ENCODE measurements around the gene TRPV4. TPM values are rescaled to one million over a fixed set of nuclear protein-coding genes. Genes with fewer than 3 reads are reported as not detected.
"Not testable (repeated sequence)": the region's sequence is repeated elsewhere in the genome, so short reads cannot be mapped to it uniquely, and the experiment has no call there.

The TRPV4 gene
- total RNA-seq, 1 experiment from 2014 or later, result 0.09 TPM

- CTCF ChIA-PET, result interaction anchor here (1.5 to 4.4 kb wide), 2 partner anchors 12 to 36 kb away, joined by 3 to 37 read pairs; no protein-coding TSS in a partner anchor
Observed at GRCh38 chr12:109864916-109865315, 31.7 kb upstream of the TRPV4 start.

GRCh38 chr12:109863847-109864712, 30.9 kb upstream of the TRPV4 start:
- Mint-ChIP-seq H3K4me3 (ENCODE audit: unreplicated experiment) (no peak overlapping the region), H3K27ac (ENCODE audit: low read depth, unreplicated experiment) (no peak overlapping the region), H3K9me3 (ENCODE audit: unreplicated experiment) (no peaks in the 10 kb centered on the region), H3K36me3 (ENCODE audit: insufficient read depth, unreplicated experiment) (no peaks in the 10 kb centered on the region), H3K4me1 (ENCODE audit: insufficient read depth, unreplicated experiment) (peaks cover 5% of the 10 kb centered on the region), H3K27me3 (ENCODE audit: insufficient read depth, unreplicated experiment) (no peaks in the 10 kb centered on the region)
- ChIA-PET POLR2A (interaction anchor here (0.6 kb wide), 1 partner anchor 137 kb away, joined by 3 read pairs; no protein-coding TSS in a partner anchor), CTCF (interaction anchor here (0.7 to 4.4 kb wide), 5 partner anchors 11 to 345 kb away, joined by 3 to 37 read pairs (median 3); no protein-coding TSS in a partner anchor)
- intact Hi-C loops (cut with micrococcal nuclease), result no loop called here
- no peak for TF ChIP-seq CTCF (IDR thresholded peaks at IDR 0.05; ENCODE audit: unreplicated experiment)
- peak; percentile 35 for DNase-seq (ENCODE audit: unreplicated experiment)
- BruUV-seq (replicated peaks), result no TSS peak

More at GRCh38 chr12:109864916-109865315, 31.7 kb upstream of the TRPV4 start:
- H3K27me3 Mint-ChIP-seq (ENCODE audit: insufficient read depth, unreplicated experiment), result no peaks in the 10 kb centered on the region
- POLR2A ChIA-PET, result no interaction called here
- H3K27ac Mint-ChIP-seq (ENCODE audit: low read depth, unreplicated experiment), result peak overlapping the region; percentile 2
- H3K4me3 Mint-ChIP-seq (ENCODE audit: unreplicated experiment), result no peak overlapping the region
- DNase-seq (ENCODE audit: unreplicated experiment), result no peak
- intact Hi-C loops (cut with micrococcal nuclease), result no loop called here
- no peaks in the 10 kb centered on the region for H3K9me3 Mint-ChIP-seq (ENCODE audit: unreplicated experiment)
- no peak for TF ChIP-seq CTCF (IDR thresholded peaks at IDR 0.05; ENCODE audit: unreplicated experiment)
- BruUV-seq (replicated peaks), result no TSS peak
- H3K36me3 Mint-ChIP-seq (ENCODE audit: insufficient read depth, unreplicated experiment), result no peaks in the 10 kb centered on the region
- H3K4me1 Mint-ChIP-seq (ENCODE audit: insufficient read depth, unreplicated experiment), result peaks cover 5% of the 10 kb centered on the region

- POLR2A ChIA-PET, result interaction anchor here (0.6 kb wide), 1 partner anchor 1106 kb away, joined by 4 read pairs; no protein-coding TSS in a partner anchor
- BruUV-seq (replicated peaks); H3K4me1 Mint-ChIP-seq (ENCODE audit: insufficient read depth, unreplicated experiment); H3K9me3 Mint-ChIP-seq (ENCODE audit: unreplicated experiment); H3K4me3 Mint-ChIP-seq (ENCODE audit: unreplicated experiment); H3K27ac Mint-ChIP-seq (ENCODE audit: low read depth, unreplicated experiment); DNase-seq (ENCODE audit: unreplicated experiment); H3K36me3 Mint-ChIP-seq (ENCODE audit: insufficient read depth, unreplicated experiment); H3K27me3 Mint-ChIP-seq (ENCODE audit: insufficient read depth, unreplicated experiment); intact Hi-C loops (cut with micrococcal nuclease): not testable (repeated sequence)
- CTCF ChIA-PET, result interaction anchor here (1.3 to 4.4 kb wide), 2 partner anchors 10 to 59 kb away, joined by 3 to 37 read pairs; no protein-coding TSS in a partner anchor
Observed at GRCh38 chr12:109862491-109862890, 29.3 kb upstream of the TRPV4 start.

- no peak overlapping the region for H3K4me3 Mint-ChIP-seq (ENCODE audit: unreplicated experiment)
- intact Hi-C loops (cut with micrococcal nuclease), result no loop called here
- BruUV-seq (replicated peaks), result no TSS peak
- H3K36me3 Mint-ChIP-seq (ENCODE audit: insufficient read depth, unreplicated experiment), result peaks cover 8% of the 10 kb centered on the region
- H3K27me3 Mint-ChIP-seq (ENCODE audit: insufficient read depth, unreplicated experiment), result no peaks in the 10 kb centered on the region
- POLR2A ChIA-PET, result no interaction called here
- TF ChIP-seq CTCF (IDR thresholded peaks at IDR 0.05; ENCODE audit: unreplicated experiment), result no peak
- H3K9me3 Mint-ChIP-seq (ENCODE audit: unreplicated experiment), result no peaks in the 10 kb centered on the region
- no peak for DNase-seq (ENCODE audit: unreplicated experiment)
- peaks cover 5% of the 10 kb centered on the region for H3K4me1 Mint-ChIP-seq (ENCODE audit: insufficient read depth, unreplicated experiment)
- no peak overlapping the region for H3K27ac Mint-ChIP-seq (ENCODE audit: low read depth, unreplicated experiment)
- CTCF ChIA-PET, result interaction anchor here (1.1 kb wide), 1 partner anchor 9 kb away, joined by 4 read pairs; no protein-coding TSS in a partner anchor
Observed at GRCh38 chr12:109861689-109862314, 28.6 kb upstream of the TRPV4 start.
